Rectal smooth muscle tissue (tissue), 1 donor: ENCODE results near the gene CHRNB1.

ENCODE experiments used
- H3K27ac ChIP-seq: one replicate; pipeline ENCODE4 v1.7.0; 2013; ENCODE audit warnings: low read depth, low read length, inconsistent platforms
- H3K27me3 ChIP-seq: one replicate; pipeline ENCODE4 v1.7.0; 2013; ENCODE audit warnings: low read length; ENCODE audit not compliant: control insufficient read depth, insufficient read depth
- H3K36me3 ChIP-seq: one replicate; pipeline ENCODE4 v1.7.0; 2013; ENCODE audit warnings: low read length; ENCODE audit not compliant: control insufficient read depth, insufficient read depth
- H3K4me1 ChIP-seq: one replicate; pipeline ENCODE4 v1.7.0; 2013; ENCODE audit warnings: low read length; ENCODE audit not compliant: control insufficient read depth, insufficient read depth
- H3K4me3 ChIP-seq: one replicate; pipeline ENCODE4 v1.7.0; 2013; ENCODE audit warnings: low read length
- H3K9ac ChIP-seq: one replicate; pipeline ENCODE4 v1.7.0; 2013; ENCODE audit warnings: low read length

The CHRNB1 gene

DNA sequence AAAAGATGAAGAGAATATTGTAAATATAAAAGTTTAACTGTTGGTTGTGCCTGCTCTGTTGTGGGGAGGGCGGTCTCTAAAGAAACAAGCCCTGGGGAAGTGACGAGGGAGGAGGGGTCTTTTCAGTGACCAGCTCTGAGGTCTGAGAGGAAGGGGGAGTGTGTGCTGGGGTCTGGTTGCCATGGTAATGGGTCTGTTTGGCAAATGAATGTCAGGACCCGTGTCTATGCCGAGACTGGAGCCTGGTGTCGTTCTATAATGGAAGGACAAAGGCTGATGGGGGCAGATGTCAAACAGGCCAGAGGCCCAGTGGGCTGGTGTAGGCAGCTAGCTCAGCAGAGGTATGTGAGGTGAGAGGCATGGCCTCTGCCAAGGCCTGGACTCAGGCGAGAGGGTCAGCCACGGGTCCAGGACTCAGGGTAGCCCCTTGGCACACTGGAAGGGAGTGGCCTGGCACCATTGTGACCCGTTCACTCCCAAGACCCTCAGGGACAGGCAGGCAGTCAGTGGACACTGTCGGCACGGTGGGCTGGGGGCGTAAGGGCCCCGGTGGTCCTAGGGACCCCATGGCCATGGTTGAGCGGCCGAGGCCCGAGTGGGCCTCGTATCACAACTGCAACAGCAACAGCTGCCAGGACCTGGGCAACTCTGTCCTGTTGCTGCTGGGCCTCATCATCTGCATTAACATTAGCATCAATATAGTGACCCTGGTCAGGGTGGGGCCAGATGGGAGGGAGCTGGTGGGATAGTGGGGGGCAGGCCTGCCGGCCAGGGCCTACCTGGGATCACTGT, 24.8 kb upstream of the CHRNB1 start, which contains the start of gene SPEM1:
TSS of gene SPEM1 (plus strand) at position 506 of the 792 bp plus-strand sequence. CDS start at position 567, 61 bp downstream.
- no peak within 1 kb of the TSS for H3K4me3 ChIP-seq
- H3K4me1 ChIP-seq = no peaks in the 10 kb centered on the region
- no peak within 1 kb of the TSS for H3K9ac ChIP-seq
- no peaks in the 10 kb centered on the region for H3K27me3 ChIP-seq
- H3K27ac ChIP-seq = no peak within 1 kb of the TSS
- no peaks in the 10 kb centered on the region for H3K36me3 ChIP-seq

DNA sequence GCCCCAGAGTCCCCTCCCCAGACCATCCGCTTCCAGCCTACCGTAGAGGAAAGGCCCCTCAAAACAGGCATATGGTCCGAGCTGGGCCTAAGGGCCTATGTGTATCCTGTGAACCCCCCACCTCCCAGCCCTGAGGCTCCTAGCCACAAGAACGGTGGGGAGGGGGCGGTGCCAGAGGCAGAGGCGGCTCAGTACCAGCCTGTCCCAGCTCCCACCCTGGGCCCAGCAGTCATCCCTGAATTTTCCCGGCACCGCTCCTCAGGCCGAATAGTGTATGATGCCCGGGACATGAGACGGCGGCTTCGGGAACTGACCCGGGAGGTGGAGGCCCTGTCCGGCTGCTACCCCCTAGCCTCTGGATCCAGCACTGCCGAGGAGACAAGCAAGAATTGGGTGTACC, 23.7 kb upstream of the CHRNB1 start:
- no peaks in the 10 kb centered on the region for H3K4me1 ChIP-seq
- H3K27ac ChIP-seq = no peak overlapping the region
- no peaks in the 10 kb centered on the region for H3K27me3 ChIP-seq
- H3K4me3 ChIP-seq = no peak overlapping the region
- H3K36me3 ChIP-seq = no peaks in the 10 kb centered on the region
- no peak overlapping the region for H3K9ac ChIP-seq

DNA sequence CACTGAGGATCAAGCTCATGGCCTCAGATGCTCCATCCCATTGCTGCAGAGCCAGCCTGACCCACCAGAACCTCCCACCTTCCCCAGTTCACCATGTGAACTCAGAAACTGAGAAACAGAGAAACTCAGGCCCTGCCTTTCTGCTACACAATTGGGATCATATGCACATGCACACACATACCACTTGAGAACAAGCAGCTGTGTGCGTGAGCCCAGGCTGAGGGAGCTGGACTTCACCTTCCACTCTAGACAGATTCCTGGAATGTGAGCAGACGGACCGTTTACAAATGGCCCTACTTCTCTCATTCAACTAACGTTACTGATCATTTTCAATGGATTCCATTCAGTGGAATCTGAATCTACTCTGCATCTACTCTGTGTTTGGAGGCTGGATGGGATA, 21.2 kb upstream of the CHRNB1 start:
- Histone ChIP-seq H3K27ac (no peak overlapping the region), H3K4me1 (no peaks in the 10 kb centered on the region), H3K9ac (no peak overlapping the region), H3K27me3 (no peaks in the 10 kb centered on the region), H3K36me3 (no peaks in the 10 kb centered on the region), H3K4me3 (no peak overlapping the region)

DNA sequence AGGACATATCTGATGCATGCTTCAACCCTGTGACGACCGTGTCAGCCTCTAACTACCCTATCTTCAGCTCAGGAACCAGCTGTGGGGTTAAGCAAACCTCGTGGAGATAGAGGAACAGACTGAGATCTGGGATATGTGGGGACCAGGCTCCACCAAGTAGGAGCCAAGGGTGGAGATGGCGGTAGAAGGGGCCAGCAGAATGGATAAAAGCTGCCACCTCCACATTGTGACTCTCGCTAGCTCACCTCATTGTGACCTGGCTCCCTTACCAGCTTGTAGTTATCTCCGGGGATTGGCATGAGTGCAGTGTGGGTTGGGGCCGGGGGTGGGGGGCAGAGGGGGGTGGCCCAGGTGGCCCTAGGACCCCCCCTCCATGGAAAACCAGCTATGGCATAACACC, 19.5 kb upstream of the CHRNB1 start, which contains the start of gene SPEM2:
TSS of gene SPEM2 (plus strand) at position 301 of the 400 bp plus-strand sequence. CDS start at position 374, 73 bp downstream.
- H3K4me1 ChIP-seq = no peaks in the 10 kb centered on the region
- no peak within 1 kb of the TSS for H3K27ac ChIP-seq
- no peaks in the 10 kb centered on the region for H3K27me3 ChIP-seq

DNA sequence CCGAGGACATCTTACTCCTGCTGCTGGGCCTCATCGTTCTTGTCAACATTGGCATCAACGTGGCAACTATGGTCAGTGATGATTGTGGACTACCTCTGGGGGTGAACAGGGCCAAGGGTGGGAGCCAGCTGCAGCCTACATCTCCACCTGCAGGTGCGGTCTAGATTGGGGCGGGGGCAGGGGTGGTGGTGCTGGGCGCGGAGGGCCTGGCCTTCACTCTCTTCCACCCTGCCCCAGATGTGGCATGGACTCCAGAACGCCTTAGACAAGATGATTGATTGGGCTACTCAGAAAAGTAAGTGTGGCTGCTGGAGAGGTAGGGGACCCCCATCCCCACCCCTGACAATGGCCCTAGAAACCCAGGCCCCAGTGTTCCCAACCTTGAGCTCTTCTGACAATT, 19.1 kb upstream of the CHRNB1 start:
- H3K36me3 ChIP-seq = no peaks in the 10 kb centered on the region
- H3K27me3 ChIP-seq = no peaks in the 10 kb centered on the region
- no peak overlapping the region for H3K4me3 ChIP-seq
- H3K9ac ChIP-seq = no peak overlapping the region
- H3K27ac ChIP-seq = no peak overlapping the region
- H3K4me1 ChIP-seq = no peaks in the 10 kb centered on the region

More for the DNA sequence above, 19.5 kb upstream of the CHRNB1 start, which contains the start of gene SPEM2:
- Histone ChIP-seq H3K9ac (no peak within 1 kb of the TSS), H3K36me3 (no peaks in the 10 kb centered on the region), H3K4me3 (no peak within 1 kb of the TSS)

DNA sequence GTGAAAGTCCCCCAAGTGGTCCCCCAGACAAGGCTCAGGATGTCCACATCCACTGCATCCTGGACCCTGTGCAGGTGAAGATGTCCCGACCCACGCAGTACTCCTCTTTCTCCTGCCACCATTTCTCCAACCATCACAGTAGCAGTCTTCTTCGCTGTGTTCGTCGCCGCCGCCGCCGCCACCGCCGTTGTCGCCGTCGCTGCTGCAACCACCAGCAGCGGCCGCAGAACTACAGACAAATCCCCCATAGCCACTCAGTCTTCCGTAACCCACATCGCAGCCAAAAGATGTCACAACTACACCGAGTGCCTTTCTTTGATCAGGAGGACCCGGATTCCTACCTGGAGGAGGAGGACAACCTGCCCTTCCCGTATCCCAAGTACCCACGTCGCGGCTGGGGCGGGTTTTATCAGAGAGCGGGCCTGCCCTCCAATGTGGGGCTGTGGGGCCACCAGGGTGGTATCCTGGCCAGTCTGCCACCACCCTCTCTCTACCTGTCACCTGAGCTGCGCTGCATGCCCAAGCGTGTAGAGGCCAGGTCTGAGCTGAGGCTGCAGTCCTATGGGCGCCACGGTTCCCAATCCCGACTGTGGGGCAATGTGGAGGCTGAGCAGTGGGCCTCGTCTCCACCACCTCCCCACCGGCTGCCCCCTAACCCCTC, 18.5 kb upstream of the CHRNB1 start:
- no peak overlapping the region for H3K4me3 ChIP-seq
- no peaks in the 10 kb centered on the region for H3K27me3 ChIP-seq
- no peak overlapping the region for H3K9ac ChIP-seq
- no peaks in the 10 kb centered on the region for H3K36me3 ChIP-seq
- H3K27ac ChIP-seq = no peak overlapping the region
- H3K4me1 ChIP-seq = no peaks in the 10 kb centered on the region

DNA sequence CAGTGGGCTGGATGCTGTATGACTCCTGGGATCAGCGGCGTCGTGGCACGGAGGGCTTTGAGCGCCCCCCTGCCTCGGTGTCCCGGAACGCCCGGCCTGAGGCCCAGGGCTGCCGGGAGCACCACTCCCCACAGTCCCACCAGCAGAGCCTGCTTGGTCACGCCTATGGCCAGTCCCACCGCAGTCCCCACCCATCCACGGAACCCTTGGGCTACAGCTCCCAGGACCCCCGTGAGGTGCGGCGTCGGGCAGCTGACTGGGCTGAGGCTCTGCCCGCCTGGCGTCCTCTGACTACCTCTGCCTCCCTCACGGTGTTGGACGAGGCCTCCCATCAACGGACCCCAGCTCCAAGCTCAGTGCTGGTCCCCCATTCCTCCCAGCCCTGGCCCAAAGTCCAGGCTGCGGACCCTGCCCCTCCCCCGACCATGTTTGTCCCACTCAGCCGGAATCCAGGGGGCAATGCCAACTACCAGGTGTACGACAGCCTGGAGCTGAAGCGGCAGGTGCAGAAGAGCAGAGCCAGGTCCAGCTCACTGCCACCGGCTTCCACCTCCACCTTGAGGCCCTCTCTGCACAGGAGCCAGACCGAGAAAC, 17.9 kb upstream of the CHRNB1 start:
- Histone ChIP-seq H3K9ac (no peak overlapping the region), H3K27ac (no peak overlapping the region), H3K4me1 (no peaks in the 10 kb centered on the region), H3K27me3 (no peaks in the 10 kb centered on the region), H3K4me3 (no peak overlapping the region), H3K36me3 (no peaks in the 10 kb centered on the region)

DNA sequence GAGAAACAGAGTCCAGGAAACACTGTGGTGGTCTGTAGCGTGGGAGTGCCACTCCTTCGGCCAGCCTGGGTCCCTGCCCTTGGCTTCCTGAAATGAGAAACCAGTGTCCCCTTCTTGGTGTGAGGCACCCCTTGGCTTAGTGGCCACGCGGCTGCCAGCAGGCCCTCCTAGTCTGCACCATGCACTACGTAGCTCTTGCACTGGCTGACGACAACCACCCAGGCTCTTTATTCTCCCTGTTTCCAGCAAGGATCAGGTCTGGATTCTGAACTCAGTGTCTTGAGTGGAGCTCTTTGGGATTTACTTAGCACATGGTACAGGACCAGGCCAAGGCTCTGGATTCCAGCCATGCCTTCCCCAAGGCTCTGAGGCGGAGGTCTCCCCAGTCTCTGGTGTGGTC, 17.3 kb upstream of the CHRNB1 start:
- Histone ChIP-seq H3K4me3 (no peak overlapping the region), H3K4me1 (no peaks in the 10 kb centered on the region), H3K36me3 (no peaks in the 10 kb centered on the region), H3K27ac (no peak overlapping the region), H3K9ac (no peak overlapping the region), H3K27me3 (no peaks in the 10 kb centered on the region)

DNA sequence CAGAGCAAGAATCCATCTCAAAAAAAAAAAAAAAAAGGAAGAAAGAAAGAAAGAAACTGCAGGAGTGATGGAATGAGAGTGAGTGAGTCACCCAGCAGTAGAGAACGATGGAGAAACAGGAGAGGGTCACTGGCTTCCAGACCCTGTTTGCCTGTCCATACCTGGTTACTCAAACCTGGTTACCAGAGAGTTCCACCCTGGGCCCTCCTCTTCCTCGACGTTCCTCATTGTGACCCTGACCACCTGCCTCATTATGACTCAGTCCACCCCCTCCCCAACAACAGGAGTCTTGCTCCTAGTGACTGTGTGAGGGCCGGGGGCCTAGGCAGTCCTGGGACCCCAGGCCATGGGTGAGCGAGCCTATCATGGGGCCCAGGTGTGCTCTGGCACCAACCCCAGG, 16.3 kb upstream of the CHRNB1 start, which contains the start of gene SPEM3:
TSS of gene SPEM3 (plus strand) at position 301 of the 400 bp plus-strand sequence. CDS start at position 347, 46 bp downstream.
- Histone ChIP-seq H3K4me3 (no peak within 1 kb of the TSS), H3K27ac (no peak within 1 kb of the TSS), H3K9ac (no peak within 1 kb of the TSS), H3K27me3 (no peaks in the 10 kb centered on the region), H3K36me3 (no peaks in the 10 kb centered on the region), H3K4me1 (no peaks in the 10 kb centered on the region)

DNA sequence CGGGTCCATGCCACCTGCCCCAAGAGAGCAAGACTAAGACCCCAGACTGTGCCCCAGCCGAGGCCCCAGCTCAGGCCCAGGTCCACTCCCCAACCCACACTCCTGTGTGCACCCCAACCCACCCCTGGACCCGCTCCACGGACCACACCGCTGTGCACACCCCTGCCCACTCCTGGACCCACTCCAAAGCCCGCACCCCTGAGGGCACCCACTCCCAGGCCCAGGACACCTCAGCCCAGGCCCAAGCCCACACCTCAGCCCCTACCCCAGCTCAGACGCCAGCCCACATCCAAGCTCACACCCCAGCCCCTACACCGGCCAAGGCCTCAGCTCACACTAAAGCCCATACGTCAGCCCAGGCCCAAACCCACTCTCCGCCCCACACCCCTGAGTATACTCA, 15.1 kb upstream of the CHRNB1 start:
- Histone ChIP-seq H3K27ac (no peak overlapping the region), H3K4me1 (no peaks in the 10 kb centered on the region), H3K36me3 (no peaks in the 10 kb centered on the region), H3K27me3 (no peaks in the 10 kb centered on the region), H3K4me3 (no peak overlapping the region), H3K9ac (no peak overlapping the region)

DNA sequence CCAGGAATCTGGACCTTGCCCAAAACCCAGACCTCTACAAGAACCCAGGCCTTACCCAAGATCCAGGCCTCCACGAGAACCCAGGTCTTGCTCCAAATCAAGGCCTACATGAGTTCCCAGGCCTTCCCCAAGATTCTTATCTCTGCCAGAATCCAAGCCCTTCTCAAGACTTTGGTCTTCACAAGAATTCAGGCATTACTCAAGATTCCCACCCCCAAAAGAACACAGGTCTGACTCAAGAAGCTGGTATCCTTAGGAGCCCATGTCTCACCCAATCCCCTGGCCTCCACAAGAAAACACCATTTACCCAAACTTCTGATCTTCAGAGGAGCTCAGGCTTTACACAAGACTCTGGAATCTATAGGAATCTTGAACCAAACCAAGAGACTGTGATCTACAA, 13.6 kb upstream of the CHRNB1 start:
- H3K27me3 ChIP-seq = no peaks in the 10 kb centered on the region

DNA sequence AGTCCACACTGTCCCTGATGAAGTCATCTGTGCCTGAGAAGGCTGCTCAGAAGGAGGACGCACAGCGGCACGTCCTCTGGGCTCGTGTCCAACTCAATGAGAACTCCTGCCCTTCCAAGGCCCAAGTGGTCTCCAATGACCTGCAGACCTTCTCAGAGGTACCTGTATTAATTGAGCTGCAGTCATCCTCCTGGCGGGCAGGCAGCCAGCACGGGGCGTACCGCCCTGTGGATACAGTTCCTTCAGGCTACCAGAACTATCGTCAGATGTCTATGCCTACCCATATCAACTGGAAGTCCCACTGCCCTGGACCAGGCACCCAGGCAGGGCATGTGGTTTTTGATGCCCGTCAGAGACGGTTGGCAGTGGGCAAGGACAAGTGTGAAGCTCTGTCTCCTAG, 12.6 kb upstream of the CHRNB1 start:
- no peak overlapping the region for H3K9ac ChIP-seq
- peaks cover 9% of the 10 kb centered on the region for H3K4me1 ChIP-seq
- no peak overlapping the region for H3K27ac ChIP-seq
- H3K36me3 ChIP-seq = no peaks in the 10 kb centered on the region
- no peak overlapping the region for H3K4me3 ChIP-seq
- H3K27me3 ChIP-seq = no peaks in the 10 kb centered on the region

More for the DNA sequence above, 13.6 kb upstream of the CHRNB1 start:
- no peak overlapping the region for H3K27ac ChIP-seq
- H3K9ac ChIP-seq = no peak overlapping the region
- H3K36me3 ChIP-seq = no peaks in the 10 kb centered on the region
- H3K4me3 ChIP-seq = no peak overlapping the region
- peaks cover 5% of the 10 kb centered on the region for H3K4me1 ChIP-seq
